PC-3 (cell line): ENCODE results near the gene RIMBP2. TPM values are rescaled to one million over a fixed set of nuclear protein-coding genes. Genes with fewer than 3 reads are reported as not detected.

Experiments
- ATAC-seq: fragments of 200-7000 bp; cut with Tn5 transposase; 2 replicates; pipeline ENCODE4 v1.9.1; 2020; ENCODE audit warnings: mild to moderate bottlenecking, moderate library complexity
- BruUV-seq: library from RNA; stranded (reverse); fragments of 400-500 nt; replicated peaks from 2 replicates; lab custom pipeline; 2021; lab: Mats Ljungman, UMichigan
- CTCF ChIA-PET: fragments of 300-600 bp; sonication (Branson Sonifier 250); formaldehyde crosslinking; loops from one replicate; lab custom pipeline; 2022; ENCODE audit warnings: antibody characterized with exemption; lab: Charles Lee
- POLR2A ChIA-PET: fragments of 300-600 bp; sonication (Branson Sonifier 250); formaldehyde crosslinking; loops from one replicate; lab custom pipeline; 2022; ENCODE audit warnings: antibody characterized with exemption; ENCODE audit not compliant: unreplicated experiment; lab: Charles Lee
- DNase-seq: peaks from one replicate; pipeline ENCODE4 v3.0.0-alpha.2; 2015
- H2AFZ ChIP-seq: fragments of 300-600 bp; sonication (generic); 2 replicates; pipeline ENCODE4 v1.6.0; 2016; ENCODE audit warnings: antibody characterized with exemption, low read length
- H3F3A ChIP-seq: fragments of 300-600 bp; sonication (generic); one replicate; pipeline ENCODE4 v1.6.0; 2017; ENCODE audit warnings: antibody characterized with exemption, low read length, control low read depth, mild to moderate bottlenecking; ENCODE audit not compliant: unreplicated experiment
- H3K27ac ChIP-seq: fragments of 300-600 bp; sonication (generic); 2 replicates; pipeline ENCODE4 v1.5.1; 2016; ENCODE audit warnings: mild to moderate bottlenecking, low read length
- H3K27me3 ChIP-seq: fragments of 300-600 bp; sonication (generic); 2 replicates; pipeline ENCODE4 v1.6.1; 2016; ENCODE audit warnings: low read length, mixed read lengths
- H3K36me3 ChIP-seq: fragments of 300-600 bp; sonication (generic); 2 replicates; pipeline ENCODE4 v1.6.1; 2016; ENCODE audit warnings: low read depth, mixed run types, low read length, mixed read lengths
- H3K4me1 ChIP-seq: fragments of 300-600 bp; sonication (generic); 2 replicates; pipeline ENCODE4 v1.5.1; 2016; ENCODE audit warnings: low read length; ENCODE audit not compliant: insufficient read depth
- H3K4me2 ChIP-seq: fragments of 300-600 bp; sonication (generic); 2 replicates; pipeline ENCODE4 v1.6.0; 2016; ENCODE audit warnings: low read length
- H3K4me3 ChIP-seq: fragments of 300-600 bp; sonication (generic); 2 replicates; pipeline ENCODE4 v1.5.1; 2016; ENCODE audit warnings: mild to moderate bottlenecking, low read length, mixed read lengths
- H3K79me2 ChIP-seq: fragments of 300-600 bp; sonication (generic); 2 replicates; pipeline ENCODE4 v1.6.1; 2017; ENCODE audit warnings: low read length, mixed read lengths
- H3K9ac ChIP-seq: fragments of 300-600 bp; sonication (generic); 2 replicates; pipeline ENCODE4 v1.6.0; 2016; ENCODE audit warnings: mild to moderate bottlenecking, low read length
- H3K9me2 ChIP-seq: fragments of 300-600 bp; sonication (generic); replicated peaks from 2 replicates; pipeline ENCODE4 v1.6.1; 2016; ENCODE audit warnings: mixed run types, low read length, mixed read lengths
- H3K9me3 ChIP-seq: fragments of 300-600 bp; sonication (generic); 2 replicates; pipeline ENCODE4 v1.6.1; 2016; ENCODE audit warnings: low read length, mixed read lengths
- H4K20me1 ChIP-seq: fragments of 300-600 bp; sonication (generic); 2 replicates; pipeline ENCODE4 v1.6.1; 2016; ENCODE audit warnings: low read length, mixed read lengths
- EZH2 ChIP-seq: fragments of 300-600 bp; sonication (generic); IDR thresholded peaks from one replicate; pipeline ENCODE4 v1.6.1; 2017; ENCODE audit warnings: antibody characterized with exemption, mild to moderate bottlenecking, low read length; ENCODE audit not compliant: unreplicated experiment
- EZH2phosphoT487 ChIP-seq: fragments of 300-600 bp; sonication (generic); IDR thresholded peaks from 2 replicates; pipeline ENCODE4 v1.6.1; 2018; ENCODE audit warnings: mild to moderate bottlenecking, antibody characterized with exemption, low read length, borderline replicate concordance
- intact Hi-C: fragments of 100-400 bp; cut with micrococcal nuclease; formaldehyde crosslinking; loops from 2 replicates; pipeline ENCODE4 v1.9.0; 2023
- total RNA-seq: library from RNA; depleted of rRNA; stranded (reverse); fragments of >200 nt; gene quantifications from 2 replicates; pipeline ENCODE4 v1.2.3, GENCODE V29; 2014
- TF ChIP-seq, protein P1 (sequence below): fragments of 300-600 bp; sonication (generic); conservative IDR thresholded peaks from 2 replicates; pipeline ENCODE4 v1.5.1; 2017; ENCODE audit warnings: antibody characterized with exemption, low read depth, mild to moderate bottlenecking, low read length

Gene RIMBP2
- total RNA-seq, 1 experiment from 2014 or later: not detected

DNA sequence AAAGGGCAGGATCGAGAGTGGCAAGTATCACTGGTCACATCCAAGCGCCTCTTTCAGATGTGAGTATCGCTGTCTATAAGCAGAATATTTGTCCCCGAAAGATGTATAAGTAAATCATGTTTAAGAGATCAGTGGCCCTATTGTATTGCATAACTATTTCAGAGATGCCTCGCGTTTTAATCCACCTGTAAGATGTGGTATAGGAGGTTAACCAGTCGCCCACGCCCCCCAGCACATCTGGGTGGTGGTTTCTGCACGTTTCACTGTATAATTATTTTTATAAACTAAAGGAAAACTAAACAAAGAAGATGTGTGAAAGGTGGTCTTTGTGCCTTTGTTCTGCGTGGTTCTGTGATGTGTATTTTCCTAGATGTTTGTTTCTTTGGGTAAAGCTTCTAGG, 28.9 kb downstream of the RIMBP2 start:
- CTCF ChIA-PET: no interaction called here
- no peak for ATAC-seq
- intact Hi-C loops: no loop called here

DNA sequence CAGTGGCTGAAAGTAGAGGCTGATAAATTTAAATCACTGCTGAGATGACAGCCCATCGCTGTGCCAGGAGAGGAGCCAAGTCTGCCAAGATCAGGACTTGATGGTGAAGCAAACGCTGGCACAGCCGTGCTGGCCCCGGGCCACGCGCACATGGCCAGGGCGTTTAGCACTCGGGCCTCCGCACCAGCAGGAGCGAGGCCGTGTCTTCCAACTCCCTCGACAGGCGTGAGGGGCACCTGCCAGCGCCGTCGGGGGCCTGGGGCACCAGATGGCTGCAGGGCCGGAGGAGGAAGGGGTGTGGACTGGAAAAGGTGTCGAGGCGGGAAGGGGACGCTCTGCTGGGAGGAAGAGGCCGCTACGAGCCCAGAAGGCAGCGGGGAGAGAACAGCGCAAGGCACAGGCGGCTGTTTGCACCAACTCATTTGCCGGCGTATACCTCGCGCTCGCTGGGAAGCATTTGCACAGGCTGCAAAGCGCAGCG, 29.5 kb downstream of the RIMBP2 start:
- no TSS peak for BruUV-seq
- Histone ChIP-seq H3K79me2 (no peaks in the 10 kb centered on the region), H3K9me2 (no peaks in the 10 kb centered on the region), H3K4me1 (no peaks in the 10 kb centered on the region), H3K4me3 (no peak overlapping the region), H3F3A (no peaks in the 10 kb centered on the region), H3K27me3 (no peaks in the 10 kb centered on the region), H3K27ac (no peak overlapping the region), H3K4me2 (no peak overlapping the region), H3K36me3 (no peaks in the 10 kb centered on the region), H3K9ac (no peak overlapping the region), H4K20me1 (no peaks in the 10 kb centered on the region), H3K9me3 (no peaks in the 10 kb centered on the region), H2AFZ (no peak overlapping the region)
- TF ChIP-seq EZH2 (no peak), EZH2phosphoT487 (no peak)
- TF ChIP-seq, protein P1, sequence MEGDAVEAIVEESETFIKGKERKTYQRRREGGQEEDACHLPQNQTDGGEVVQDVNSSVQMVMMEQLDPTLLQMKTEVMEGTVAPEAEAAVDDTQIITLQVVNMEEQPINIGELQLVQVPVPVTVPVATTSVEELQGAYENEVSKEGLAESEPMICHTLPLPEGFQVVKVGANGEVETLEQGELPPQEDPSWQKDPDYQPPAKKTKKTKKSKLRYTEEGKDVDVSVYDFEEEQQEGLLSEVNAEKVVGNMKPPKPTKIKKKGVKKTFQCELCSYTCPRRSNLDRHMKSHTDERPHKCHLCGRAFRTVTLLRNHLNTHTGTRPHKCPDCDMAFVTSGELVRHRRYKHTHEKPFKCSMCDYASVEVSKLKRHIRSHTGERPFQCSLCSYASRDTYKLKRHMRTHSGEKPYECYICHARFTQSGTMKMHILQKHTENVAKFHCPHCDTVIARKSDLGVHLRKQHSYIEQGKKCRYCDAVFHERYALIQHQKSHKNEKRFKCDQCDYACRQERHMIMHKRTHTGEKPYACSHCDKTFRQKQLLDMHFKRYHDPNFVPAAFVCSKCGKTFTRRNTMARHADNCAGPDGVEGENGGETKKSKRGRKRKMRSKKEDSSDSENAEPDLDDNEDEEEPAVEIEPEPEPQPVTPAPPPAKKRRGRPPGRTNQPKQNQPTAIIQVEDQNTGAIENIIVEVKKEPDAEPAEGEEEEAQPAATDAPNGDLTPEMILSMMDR: no peak
- ATAC-seq (no peak), DNase-seq (no peak)
- POLR2A ChIA-PET: no interaction called here
- intact Hi-C loops: no loop called here
- CTCF ChIA-PET: no interaction called here

More for the DNA sequence above, 28.9 kb downstream of the RIMBP2 start:
- H4K20me1 ChIP-seq: no peaks in the 10 kb centered on the region
- POLR2A ChIA-PET: no interaction called here
- H3K27ac ChIP-seq: no peak overlapping the region
- TF ChIP-seq EZH2 (no peak), EZH2phosphoT487 (no peak)
- TF ChIP-seq, protein P1: no peak
- no peaks in the 10 kb centered on the region for H3F3A ChIP-seq
- no peak overlapping the region for H2AFZ ChIP-seq
- no peaks in the 10 kb centered on the region for H3K79me2 ChIP-seq
- no peak for DNase-seq
- no peaks in the 10 kb centered on the region for H3K4me1 ChIP-seq
- no peak overlapping the region for H3K4me3 ChIP-seq
- H3K9me3 ChIP-seq: no peaks in the 10 kb centered on the region
- H3K9ac ChIP-seq: no peak overlapping the region
- no peak overlapping the region for H3K4me2 ChIP-seq
- H3K36me3 ChIP-seq: no peaks in the 10 kb centered on the region
- no peaks in the 10 kb centered on the region for H3K27me3 ChIP-seq
- no peaks in the 10 kb centered on the region for H3K9me2 ChIP-seq
- BruUV-seq: no TSS peak

DNA sequence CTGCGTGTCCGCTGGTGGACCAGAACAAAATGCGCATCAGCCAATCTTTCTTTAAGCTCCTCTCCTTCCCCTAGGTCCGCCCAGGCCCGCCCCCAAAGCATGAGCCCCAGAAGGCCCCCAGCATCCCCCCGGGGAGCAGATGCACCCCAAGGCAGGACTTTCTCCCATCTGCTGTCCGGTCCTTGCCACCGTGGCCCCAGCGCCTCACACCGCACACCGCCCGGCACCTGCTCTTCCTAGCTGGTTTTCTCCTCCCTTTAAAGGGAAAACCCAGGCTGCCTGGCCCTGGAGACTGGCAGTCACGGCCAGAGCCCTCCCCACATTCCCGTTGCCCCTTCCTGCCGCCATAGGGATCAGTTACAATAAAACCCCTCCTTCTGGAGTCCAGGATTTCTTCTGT, 30.2 kb downstream of the RIMBP2 start:
- no TSS peak for BruUV-seq
- H3K27me3 ChIP-seq: no peaks in the 10 kb centered on the region
- ATAC-seq: no peak
- no peaks in the 10 kb centered on the region for H3F3A ChIP-seq
- H2AFZ ChIP-seq: no peak overlapping the region
- no peaks in the 10 kb centered on the region for H3K9me3 ChIP-seq
- no peak overlapping the region for H3K9ac ChIP-seq
- no peak overlapping the region for H3K4me3 ChIP-seq
- no peaks in the 10 kb centered on the region for H3K36me3 ChIP-seq
- no peak overlapping the region for H3K27ac ChIP-seq
- no peaks in the 10 kb centered on the region for H3K9me2 ChIP-seq
- no peak overlapping the region for H3K4me2 ChIP-seq
- no peak for DNase-seq
- no peaks in the 10 kb centered on the region for H4K20me1 ChIP-seq
- no peaks in the 10 kb centered on the region for H3K79me2 ChIP-seq
- H3K4me1 ChIP-seq: no peaks in the 10 kb centered on the region
- TF ChIP-seq EZH2phosphoT487: no peak
- TF ChIP-seq EZH2: no peak
- TF ChIP-seq, protein P1: no peak
- ChIA-PET POLR2A (no interaction called here), CTCF (no interaction called here)
- intact Hi-C loops: no loop called here
